ENCODE results near the gene ARHGAP1. TPM values are rescaled to one million over a fixed set of nuclear protein-coding genes. Genes with fewer than 3 reads are reported as not detected.
A peak's percentile ranks its signal among the peaks of the same experiment; 100 is the strongest.
"Not testable (repeated sequence)": the region's sequence is repeated elsewhere in the genome, so short reads cannot be mapped to it uniquely, and the experiment has no call there.

The ARHGAP1 gene
- total RNA-seq, 2 donors from 2014 or later = 73.2 to 94.5 TPM

GRCh38 chr11:46710821-46711269, 10.4 kb upstream of the ARHGAP1 start:
- Histone ChIP-seq H3K36me3 (peaks cover 0 to 6% of the 10 kb centered on the region in 2 donors), H3K4me3 (no peak overlapping the region), H3K9me3 (no peaks in the 10 kb centered on the region), H3K27ac (peak overlapping the region; percentile 55 to 63), H3K27me3 (replicated peaks; ENCODE audit: insufficient read depth) (no peaks in the 10 kb centered on the region), H3K4me1 (replicated peaks) (no peaks in the 10 kb centered on the region)
- intact Hi-C loops (cut with DNase I) = no loop called here
- WGBS = 59% methylated on average over 10 of the region's 10 CpGs
- TF ChIP-seq POLR2A (IDR thresholded peaks at IDR 0.05) = no peak
- peak; percentile 28 for TF ChIP-seq POLR2AphosphoS5 (IDR thresholded peaks at IDR 0.05)
- DNase-seq (ENCODE audit: low spot score) = no peak

GRCh38 chr11:46709351-46709750, 8.9 kb upstream of the ARHGAP1 start:
- WGBS = 92% methylated on average over 9 of the region's 9 CpGs

GRCh38 chr11:46706886-46707285, 6.5 kb upstream of the ARHGAP1 start:
- intact Hi-C loops (cut with DNase I) = no loop called here
- no peak for DNase-seq (ENCODE audit: low spot score)
- Histone ChIP-seq H3K27ac (no peak overlapping the region), H3K4me1 (replicated peaks) (no peaks in the 10 kb centered on the region), H3K9me3 (no peaks in the 10 kb centered on the region), H3K4me3 (no peak overlapping the region), H3K36me3 (peaks cover 5 to 36% of the 10 kb centered on the region in 2 donors), H3K27me3 (replicated peaks; ENCODE audit: insufficient read depth) (no peaks in the 10 kb centered on the region)
- 94% methylated on average over 7 of the region's 7 CpGs for WGBS
- TF ChIP-seq POLR2AphosphoS5 (IDR thresholded peaks at IDR 0.05) = no peak
- no peak for TF ChIP-seq POLR2A (IDR thresholded peaks at IDR 0.05)
- TF ChIP-seq CTCF (IDR thresholded peaks at IDR 0.05) = no peak

More at GRCh38 chr11:46709351-46709750, 8.9 kb upstream of the ARHGAP1 start:
- H3K4me1 ChIP-seq (replicated peaks); H3K4me3 ChIP-seq; H3K27me3 ChIP-seq (replicated peaks; ENCODE audit: insufficient read depth); H3K9me3 ChIP-seq; H3K27ac ChIP-seq; intact Hi-C loops (cut with DNase I); DNase-seq (ENCODE audit: low spot score): not testable (repeated sequence)
- H3K36me3 ChIP-seq = peaks cover 5 to 21% of the 10 kb centered on the region in 2 donors

GRCh38 chr11:46705070-46705688, 4.8 kb upstream of the ARHGAP1 start:
- intact Hi-C loops (cut with DNase I) = no loop called here
- no peaks in the 10 kb centered on the region for H3K27me3 ChIP-seq (replicated peaks; ENCODE audit: insufficient read depth)
- no peaks in the 10 kb centered on the region for H3K9me3 ChIP-seq
- WGBS = 95% methylated on average over 29 of the region's 31 CpGs
- no peak for DNase-seq (ENCODE audit: low spot score)
- peaks cover 5 to 36% of the 10 kb centered on the region in 2 donors for H3K36me3 ChIP-seq
- no peaks in the 10 kb centered on the region for H3K4me1 ChIP-seq (replicated peaks)
- H3K4me3 ChIP-seq = no peak overlapping the region
- no peak overlapping the region for H3K27ac ChIP-seq
- TF ChIP-seq CTCF (IDR thresholded peaks at IDR 0.05) = no peak
- TF ChIP-seq POLR2A (IDR thresholded peaks at IDR 0.05) = no peak
- no peak for TF ChIP-seq POLR2AphosphoS5 (IDR thresholded peaks at IDR 0.05)

- intact Hi-C loops (cut with DNase I) = loop anchor here (2.0 kb wide), 1 partner anchor 84 kb away; the partner anchor contains the start of genes ATG13 and HARBI1
- DNase-seq (ENCODE audit: low spot score) = no peak
- H3K36me3 ChIP-seq = peaks cover 5 to 32% of the 10 kb centered on the region in 2 donors
- no peaks in the 10 kb centered on the region for H3K27me3 ChIP-seq (replicated peaks; ENCODE audit: insufficient read depth)
- peak overlapping the region; percentile 70 to 89 for H3K4me3 ChIP-seq
- under 1% methylated on average over 29 of the region's 29 CpGs for WGBS
- no peak for TF ChIP-seq POLR2AphosphoS5 (IDR thresholded peaks at IDR 0.05)
- TF ChIP-seq CTCF (IDR thresholded peaks at IDR 0.05) = no peak
- no peak for TF ChIP-seq POLR2A (IDR thresholded peaks at IDR 0.05)
- peak overlapping the region; percentile 90 to 92 for H3K27ac ChIP-seq
- H3K9me3 ChIP-seq = no peaks in the 10 kb centered on the region
- H3K4me1 ChIP-seq (replicated peaks) = no peaks in the 10 kb centered on the region
These were observed 747 bp upstream of the ARHGAP1 start for GRCh38 chr11:46701078-46701654.
